Measurements from ENCODE around the gene MYO5B.

- TF ChIP-seq CTCF (IDR thresholded peaks at IDR 0.05) (no peak), POLR2AphosphoS5 (IDR thresholded peaks at IDR 0.05) (no peak), POLR2A (IDR thresholded peaks at IDR 0.05; ENCODE audit: low read depth) (no peak), EP300 (IDR thresholded peaks at IDR 0.05) (no peak)
Observed at GRCh38 chr18:50240080-50240563, 45.2 kb upstream of the MYO5B start.

Data from esophagus muscularis mucosa (tissue), 4 donors.